OCI-LY3 (cell line): ENCODE results near the gene NRAP.

ENCODE experiments used
- EZH2phosphoT487 ChIP-seq: fragments of 200-600 bp; shearing (Covaris generic); IDR thresholded peaks from 2 replicates; pipeline ENCODE4 v1.6.1; 2018; ENCODE audit warnings: antibody characterized with exemption, mixed run types, low read depth
- TF ChIP-seq, protein P1 (sequence below): fragments of 200-600, 300-600 bp; sonication (generic); IDR thresholded peaks from 2 replicates; pipeline ENCODE4 v1.5.1; 2014; ENCODE audit warnings: antibody characterized with exemption, low read length, low read depth

DNA sequence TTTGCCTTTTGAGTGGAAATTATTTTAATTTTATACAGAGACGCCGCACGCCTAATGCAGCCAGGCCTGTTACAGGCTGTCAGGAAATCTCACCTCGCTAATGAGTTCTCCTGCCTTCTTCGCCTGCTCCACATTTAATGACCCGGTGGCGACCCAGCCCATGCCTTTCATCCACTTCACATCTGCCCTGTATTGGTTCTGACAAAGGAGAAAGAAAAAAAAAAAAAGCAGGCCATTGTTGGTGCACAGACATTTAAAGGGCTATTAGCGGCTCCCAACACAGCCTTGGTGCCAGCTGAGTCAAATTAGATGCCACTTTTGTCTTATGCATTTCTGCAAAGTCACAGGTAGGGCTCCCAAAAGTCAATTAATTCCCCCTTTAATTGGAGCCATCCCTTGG is 43.3 kb downstream of the NRAP start:
- TF ChIP-seq, protein P1, sequence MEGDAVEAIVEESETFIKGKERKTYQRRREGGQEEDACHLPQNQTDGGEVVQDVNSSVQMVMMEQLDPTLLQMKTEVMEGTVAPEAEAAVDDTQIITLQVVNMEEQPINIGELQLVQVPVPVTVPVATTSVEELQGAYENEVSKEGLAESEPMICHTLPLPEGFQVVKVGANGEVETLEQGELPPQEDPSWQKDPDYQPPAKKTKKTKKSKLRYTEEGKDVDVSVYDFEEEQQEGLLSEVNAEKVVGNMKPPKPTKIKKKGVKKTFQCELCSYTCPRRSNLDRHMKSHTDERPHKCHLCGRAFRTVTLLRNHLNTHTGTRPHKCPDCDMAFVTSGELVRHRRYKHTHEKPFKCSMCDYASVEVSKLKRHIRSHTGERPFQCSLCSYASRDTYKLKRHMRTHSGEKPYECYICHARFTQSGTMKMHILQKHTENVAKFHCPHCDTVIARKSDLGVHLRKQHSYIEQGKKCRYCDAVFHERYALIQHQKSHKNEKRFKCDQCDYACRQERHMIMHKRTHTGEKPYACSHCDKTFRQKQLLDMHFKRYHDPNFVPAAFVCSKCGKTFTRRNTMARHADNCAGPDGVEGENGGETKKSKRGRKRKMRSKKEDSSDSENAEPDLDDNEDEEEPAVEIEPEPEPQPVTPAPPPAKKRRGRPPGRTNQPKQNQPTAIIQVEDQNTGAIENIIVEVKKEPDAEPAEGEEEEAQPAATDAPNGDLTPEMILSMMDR, result no peak
- no peak for TF ChIP-seq EZH2phosphoT487
